SK-N-SH (cell line): ENCODE results near the gene MALRD1. TPM values are rescaled to one million over a fixed set of nuclear protein-coding genes. Genes with fewer than 3 reads are reported as not detected.

Source experiments
- CTCF ChIA-PET: fragments of 300-600, 350-600 bp; formaldehyde crosslinking; extraction: SDS; loops from one replicate; lab custom pipeline; 2021; lab: Yijun Ruan, JAX
- POLR2A ChIA-PET: fragments of 350-600 bp; sonication (Branson Sonifier 250); formaldehyde crosslinking; extraction: SDS; loops from one replicate; lab custom pipeline; 2020; ENCODE audit warnings: antibody characterized with exemption, inconsistent platforms; lab: Yijun Ruan, JAX
- DNase-seq: peaks from one replicate; pipeline ENCODE4 v3.0.0; 2012
- H2AFZ ChIP-seq: fragments of 200-600 bp; sonication (generic); 2 replicates; pipeline ENCODE4 v1.8.1; 2016; ENCODE audit warnings: antibody characterized with exemption, mild to moderate bottlenecking, low read depth
- H3F3A ChIP-seq: fragments of 200-600 bp; sonication (generic); replicated peaks from 2 replicates; pipeline ENCODE3; 2016; ENCODE audit warnings: antibody characterized with exemption, mild to moderate bottlenecking; ENCODE audit not compliant: insufficient read depth
- H3K27ac ChIP-seq, 2 experiments: fragments of 200-500 bp in 1 of 2; fragments of 200-600 bp in 1 of 2; sonication (Bioruptor generic) in 1 of 2; sonication (generic), shearing (Covaris generic) in 1 of 2; 2 replicates each; pipeline versions ENCODE4 v1.5.1 to v1.6.1; 2014 to 2016; ENCODE audit warnings: low read depth in 2 of 2, inconsistent platforms in 1 of 2, low read length in 1 of 2, mild to moderate bottlenecking in 1 of 2, mixed read lengths in 1 of 2
- H3K27me3 ChIP-seq: fragments of 200-600 bp; sonication (generic), shearing (Covaris generic); 2 replicates; pipeline ENCODE4 v1.6.1; 2016; ENCODE audit warnings: mixed run types; ENCODE audit not compliant: insufficient read depth
- H3K36me3 ChIP-seq, 2 experiments: fragments of 200-500 bp in 1 of 2; fragments of 200-600 bp in 1 of 2; sonication (Bioruptor generic) in 1 of 2; sonication (generic) in 1 of 2; replicated peaks in 1 of 2; 2 replicates each; pipeline versions ENCODE3 to v1.5.1; 2014 to 2016; ENCODE audit warnings: low read length in 1 of 2, mild to moderate bottlenecking in 1 of 2; ENCODE audit not compliant: insufficient read depth in 2 of 2, control insufficient read depth in 1 of 2
- H3K4me1 ChIP-seq, 2 experiments: fragments of 200-500 bp in 1 of 2; fragments of 200-600 bp in 1 of 2; sonication (Bioruptor generic) in 1 of 2; sonication (generic), shearing (Covaris generic) in 1 of 2; 2 replicates each; pipeline versions ENCODE4 v1.5.1 to v1.6.1; 2014 to 2016; ENCODE audit warnings: low read depth in 1 of 2, low read length in 1 of 2, mixed run types in 1 of 2; ENCODE audit not compliant: insufficient read depth in 2 of 2, control insufficient read depth in 1 of 2
- H3K4me2 ChIP-seq: fragments of 200-600 bp; sonication (generic), shearing (Covaris generic); 2 replicates; pipeline ENCODE4 v1.6.1; 2017; ENCODE audit warnings: mixed run types
- H3K4me3 ChIP-seq, 2 experiments: fragments of 200-500 bp in 1 of 2; fragments of 200-600 bp in 1 of 2; sonication (Bioruptor generic) in 1 of 2; sonication (generic), shearing (Covaris generic) in 1 of 2; 2 replicates each; pipeline versions ENCODE4 v1.5.1 to v1.8.1; 2014 to 2016; ENCODE audit warnings: low read depth in 2 of 2, inconsistent platforms in 1 of 2, low read length in 1 of 2, mild to moderate bottlenecking in 1 of 2, mixed read lengths in 1 of 2, moderate library complexity in 1 of 2
- H3K79me2 ChIP-seq: fragments of 200-600 bp; sonication (generic); 2 replicates; pipeline ENCODE4 v1.8.1; 2017; ENCODE audit warnings: mild to moderate bottlenecking; ENCODE audit not compliant: insufficient read depth
- H3K9ac ChIP-seq: fragments of 200-600 bp; sonication (generic); 2 replicates; pipeline ENCODE4 v1.6.1; 2017; ENCODE audit warnings: mixed run types
- H3K9me2 ChIP-seq: fragments of 200-600 bp; sonication (generic); 2 replicates; pipeline ENCODE4 v1.6.1; 2017; ENCODE audit warnings: mixed run types
- H3K9me3 ChIP-seq: fragments of 200-600 bp; sonication (generic); 2 replicates; pipeline ENCODE4 v1.6.1; 2017; ENCODE audit warnings: mixed run types, mild to moderate bottlenecking, moderate library complexity
- H4K20me1 ChIP-seq: fragments of 200-600 bp; sonication (generic); 2 replicates; pipeline ENCODE4 v1.6.1; 2017; ENCODE audit warnings: mild to moderate bottlenecking, mixed run types; ENCODE audit not compliant: insufficient read depth
- EZH2phosphoT487 ChIP-seq: fragments of 200-600 bp; sonication (generic); IDR thresholded peaks from 2 replicates; pipeline ENCODE4 v1.6.1; 2017; ENCODE audit warnings: low read depth, mixed run types, mild to moderate bottlenecking, antibody characterized with exemption, moderate library complexity, borderline replicate concordance
- FOSL2 ChIP-seq: IDR thresholded peaks from 2 replicates; pipeline ENCODE4 v1.4.0; 2012; ENCODE audit warnings: low read depth, mild to moderate bottlenecking, moderate library complexity, borderline replicate concordance
- FOXJ3 ChIP-seq: sonication (generic); formaldehyde crosslinking; IDR thresholded peaks from 2 replicates; pipeline ENCODE4 v1.5.1; 2020; ENCODE audit warnings: mild to moderate bottlenecking, missing genetic modification reagents
- GATA2 ChIP-seq: sonication (generic); formaldehyde crosslinking; IDR thresholded peaks from 2 replicates; pipeline ENCODE4 v1.5.0; 2020; ENCODE audit warnings: mild to moderate bottlenecking, missing genetic modification reagents
- MAX ChIP-seq: IDR thresholded peaks from 2 replicates; pipeline ENCODE4 v1.4.0; 2012; ENCODE audit warnings: low read depth
- MEF2A ChIP-seq: IDR thresholded peaks from 2 replicates; pipeline ENCODE4 v1.4.0; 2012; ENCODE audit warnings: low read depth, borderline replicate concordance
- NFIC ChIP-seq: IDR thresholded peaks from 2 replicates; pipeline ENCODE4 v1.4.0; 2012; ENCODE audit warnings: borderline replicate concordance
- REST ChIP-seq: IDR thresholded peaks from 2 replicates; pipeline ENCODE4 v1.6.1; 2012; ENCODE audit warnings: mild to moderate bottlenecking, low read depth, low read length, moderate library complexity
- RFX5 ChIP-seq: IDR thresholded peaks from 2 replicates; pipeline ENCODE4 v1.6.1; 2012; ENCODE audit warnings: mild to moderate bottlenecking, improper control_type of control experiment, low read length
- RXRA ChIP-seq: IDR thresholded peaks from 2 replicates; pipeline ENCODE4 v1.4.0; 2012; ENCODE audit warnings: low read depth, mild to moderate bottlenecking, borderline replicate concordance
- SIN3A ChIP-seq: IDR thresholded peaks from 2 replicates; pipeline ENCODE4 v1.6.1; 2012; ENCODE audit warnings: low read depth, mild to moderate bottlenecking, low read length, moderate library complexity, borderline replicate concordance
- SMC3 ChIP-seq: IDR thresholded peaks from 2 replicates; pipeline ENCODE4 v1.6.1; 2012; ENCODE audit warnings: low read depth, low read length, improper control_type of control experiment
- TAF1 ChIP-seq: IDR thresholded peaks from 2 replicates; pipeline ENCODE4 v1.6.1; 2012; ENCODE audit warnings: low read depth, mild to moderate bottlenecking, low read length, moderate library complexity, borderline replicate concordance
- USF1 ChIP-seq: IDR thresholded peaks from 2 replicates; pipeline ENCODE4 v1.4.0; 2012; ENCODE audit warnings: low read depth, borderline replicate concordance
- USF2 ChIP-seq: fragments of 150-350 bp; IDR thresholded peaks from 2 replicates; pipeline ENCODE4 v1.6.1; 2017; ENCODE audit warnings: antibody characterized with exemption, low read length, low read depth, borderline replicate concordance
- polyA plus RNA-seq, 3 experiments: library from polyadenylated mRNA; depleted of rRNA; stranded (reverse); fragments of >200 nt; gene quantifications; 2 replicates each; pipeline ENCODE4 v1.2.3, GENCODE V29; 2012

MALRD1 gene
- polyA plus RNA-seq, 1 of the 3 experiments (the other 2 are of a cell fraction) = not detected

- no peak for DNase-seq
- no peaks in the 10 kb centered on the region for H3K27me3 ChIP-seq
- H3F3A ChIP-seq = no peaks in the 10 kb centered on the region
- H4K20me1 ChIP-seq = no peaks in the 10 kb centered on the region
- no peak overlapping the region for H2AFZ ChIP-seq
- H3K79me2 ChIP-seq = no peaks in the 10 kb centered on the region
- ChIA-PET POLR2A (no interaction called here), CTCF (no interaction called here)
- H3K9me3 ChIP-seq = 0 out of 2 replicates have a peak, but pooled peaks cover 4% of the 10 kb centered on the region
- H3K27ac ChIP-seq = no peak overlapping the region
- H3K9ac ChIP-seq = no peak overlapping the region
- no peaks in the 10 kb centered on the region for H3K4me1 ChIP-seq
- TF ChIP-seq EZH2phosphoT487 (no peak), FOSL2 (no peak), TAF1 (no peak), USF2 (no peak), GATA2 (CRISPR knock-in tag) (no peak), SMC3 (no peak), REST (no peak), RXRA (no peak), MAX (no peak), MEF2A (no peak), NFIC (no peak), SIN3A (no peak), RFX5 (no peak), USF1 (no peak), FOXJ3 (CRISPR knock-in tag) (no peak)
- H3K9me2 ChIP-seq = no peaks in the 10 kb centered on the region
- H3K36me3 ChIP-seq = no peaks in the 10 kb centered on the region
- no peak overlapping the region for H3K4me3 ChIP-seq
- no peak overlapping the region for H3K4me2 ChIP-seq
These were observed 664.6 kb downstream of the MALRD1 start for GRCh38 chr10:19713159-19713558.
